SK-N-SH (cell line): ENCODE data around the gene PSMG4. TPM values are rescaled to one million over a fixed set of nuclear protein-coding genes. Genes with fewer than 3 reads are reported as not detected.

Experiments used
- CTCF ChIA-PET: fragments of 300-600, 350-600 bp; formaldehyde crosslinking; extraction: SDS; loops from one replicate; lab custom pipeline; 2021; lab: Yijun Ruan, JAX
- POLR2A ChIA-PET: fragments of 350-600 bp; sonication (Branson Sonifier 250); formaldehyde crosslinking; extraction: SDS; loops from one replicate; lab custom pipeline; 2020; ENCODE audit warnings: antibody characterized with exemption, inconsistent platforms; lab: Yijun Ruan, JAX
- DNase-seq: peaks from one replicate; pipeline ENCODE4 v3.0.0; 2012
- H2AFZ ChIP-seq: fragments of 200-600 bp; sonication (generic); 2 replicates; pipeline ENCODE4 v1.8.1; 2016; ENCODE audit warnings: antibody characterized with exemption, mild to moderate bottlenecking, low read depth
- H3F3A ChIP-seq: fragments of 200-600 bp; sonication (generic); replicated peaks from 2 replicates; pipeline ENCODE3; 2016; ENCODE audit warnings: antibody characterized with exemption, mild to moderate bottlenecking; ENCODE audit not compliant: insufficient read depth
- H3K27ac ChIP-seq, 2 experiments: fragments of 200-500 bp in 1 of 2; fragments of 200-600 bp in 1 of 2; sonication (Bioruptor generic) in 1 of 2; sonication (generic), shearing (Covaris generic) in 1 of 2; 2 replicates each; pipeline versions ENCODE4 v1.5.1 to v1.6.1; 2014 to 2016; ENCODE audit warnings: low read depth in 2 of 2, inconsistent platforms in 1 of 2, low read length in 1 of 2, mild to moderate bottlenecking in 1 of 2, mixed read lengths in 1 of 2
- H3K27me3 ChIP-seq: fragments of 200-600 bp; sonication (generic), shearing (Covaris generic); 2 replicates; pipeline ENCODE4 v1.6.1; 2016; ENCODE audit warnings: mixed run types; ENCODE audit not compliant: insufficient read depth
- H3K36me3 ChIP-seq, 2 experiments: fragments of 200-500 bp in 1 of 2; fragments of 200-600 bp in 1 of 2; sonication (Bioruptor generic) in 1 of 2; sonication (generic) in 1 of 2; replicated peaks in 1 of 2; 2 replicates each; pipeline versions ENCODE3 to v1.5.1; 2014 to 2016; ENCODE audit warnings: low read length in 1 of 2, mild to moderate bottlenecking in 1 of 2; ENCODE audit not compliant: insufficient read depth in 2 of 2, control insufficient read depth in 1 of 2
- H3K4me1 ChIP-seq, 2 experiments: fragments of 200-500 bp in 1 of 2; fragments of 200-600 bp in 1 of 2; sonication (Bioruptor generic) in 1 of 2; sonication (generic), shearing (Covaris generic) in 1 of 2; 2 replicates each; pipeline versions ENCODE4 v1.5.1 to v1.6.1; 2014 to 2016; ENCODE audit warnings: low read depth in 1 of 2, low read length in 1 of 2, mixed run types in 1 of 2; ENCODE audit not compliant: insufficient read depth in 2 of 2, control insufficient read depth in 1 of 2
- H3K4me2 ChIP-seq: fragments of 200-600 bp; sonication (generic), shearing (Covaris generic); 2 replicates; pipeline ENCODE4 v1.6.1; 2017; ENCODE audit warnings: mixed run types
- H3K4me3 ChIP-seq, 2 experiments: fragments of 200-500 bp in 1 of 2; fragments of 200-600 bp in 1 of 2; sonication (Bioruptor generic) in 1 of 2; sonication (generic), shearing (Covaris generic) in 1 of 2; 2 replicates each; pipeline versions ENCODE4 v1.5.1 to v1.8.1; 2014 to 2016; ENCODE audit warnings: low read depth in 2 of 2, inconsistent platforms in 1 of 2, low read length in 1 of 2, mild to moderate bottlenecking in 1 of 2, mixed read lengths in 1 of 2, moderate library complexity in 1 of 2
- H3K79me2 ChIP-seq: fragments of 200-600 bp; sonication (generic); 2 replicates; pipeline ENCODE4 v1.8.1; 2017; ENCODE audit warnings: mild to moderate bottlenecking; ENCODE audit not compliant: insufficient read depth
- H3K9ac ChIP-seq: fragments of 200-600 bp; sonication (generic); 2 replicates; pipeline ENCODE4 v1.6.1; 2017; ENCODE audit warnings: mixed run types
- H3K9me2 ChIP-seq: fragments of 200-600 bp; sonication (generic); 2 replicates; pipeline ENCODE4 v1.6.1; 2017; ENCODE audit warnings: mixed run types
- H3K9me3 ChIP-seq: fragments of 200-600 bp; sonication (generic); 2 replicates; pipeline ENCODE4 v1.6.1; 2017; ENCODE audit warnings: mixed run types, mild to moderate bottlenecking, moderate library complexity
- H4K20me1 ChIP-seq: fragments of 200-600 bp; sonication (generic); 2 replicates; pipeline ENCODE4 v1.6.1; 2017; ENCODE audit warnings: mild to moderate bottlenecking, mixed run types; ENCODE audit not compliant: insufficient read depth
- CHD2 ChIP-seq: fragments of 150-350 bp; IDR thresholded peaks from 2 replicates; pipeline ENCODE4 v1.6.1; 2018; ENCODE audit warnings: low read length; ENCODE audit not compliant: partially characterized antibody
- ELF1 ChIP-seq: IDR thresholded peaks from 2 replicates; pipeline ENCODE4 v1.4.0; 2012
- EZH2phosphoT487 ChIP-seq: fragments of 200-600 bp; sonication (generic); IDR thresholded peaks from 2 replicates; pipeline ENCODE4 v1.6.1; 2017; ENCODE audit warnings: low read depth, mixed run types, mild to moderate bottlenecking, antibody characterized with exemption, moderate library complexity, borderline replicate concordance
- FOSL2 ChIP-seq: IDR thresholded peaks from 2 replicates; pipeline ENCODE4 v1.4.0; 2012; ENCODE audit warnings: low read depth, mild to moderate bottlenecking, moderate library complexity, borderline replicate concordance
- GABPA ChIP-seq: IDR thresholded peaks from 2 replicates; pipeline ENCODE4 v1.4.0; 2012; ENCODE audit warnings: low read depth, mild to moderate bottlenecking
- NFIC ChIP-seq: IDR thresholded peaks from 2 replicates; pipeline ENCODE4 v1.4.0; 2012; ENCODE audit warnings: borderline replicate concordance
- PBX3 ChIP-seq: IDR thresholded peaks from 2 replicates; pipeline ENCODE4; 2012
- SIN3A ChIP-seq: IDR thresholded peaks from 2 replicates; pipeline ENCODE4 v1.6.1; 2012; ENCODE audit warnings: low read depth, mild to moderate bottlenecking, low read length, moderate library complexity, borderline replicate concordance
- USF2 ChIP-seq: fragments of 150-350 bp; IDR thresholded peaks from 2 replicates; pipeline ENCODE4 v1.6.1; 2017; ENCODE audit warnings: antibody characterized with exemption, low read length, low read depth, borderline replicate concordance
- WGBS: methylation state at CpG from one replicate; pipeline ENCODE4 v1.1.6; 2017; ENCODE audit warnings: low lambda C conversion rate; 5-methylcytosine and 5-hydroxymethylcytosine counted together
- polyA plus RNA-seq, 3 experiments: library from polyadenylated mRNA; depleted of rRNA; stranded (reverse); fragments of >200 nt; gene quantifications; 2 replicates each; pipeline ENCODE4 v1.2.3, GENCODE V29; 2012

The PSMG4 gene
- polyA plus RNA-seq, 1 of the 3 experiments (the other 2 are of a cell fraction): 61.3 TPM

GRCh38 chr6:3278691-3279090 lies 19.9 kb downstream of the PSMG4 start:
- no peaks in the 10 kb centered on the region for H3K27me3 ChIP-seq
- POLR2A ChIA-PET: no interaction called here
- H2AFZ ChIP-seq: no peak overlapping the region
- H3K4me1 ChIP-seq: peaks cover 14% of the 10 kb centered on the region in 2 experiments; a peak in 2 of 4 replicates
- no peak for TF ChIP-seq NFIC
- TF ChIP-seq EZH2phosphoT487: no peak
- no peak for TF ChIP-seq CHD2
- no peak for TF ChIP-seq USF2
- TF ChIP-seq, all 33 proteins: peak for 0
- Histone ChIP-seq H3K9ac (no peak overlapping the region), H3K4me3 (no peak overlapping the region), H3K9me2 (no peaks in the 10 kb centered on the region), H4K20me1 (peaks cover 8% of the 10 kb centered on the region; the same call in 1 of the 2 replicates), H3K4me2 (no peak overlapping the region), H3K9me3 (no peaks in the 10 kb centered on the region), H3K27ac (no peak overlapping the region), H3K79me2 (no peaks in the 10 kb centered on the region), H3F3A (peaks cover 3% of the 10 kb centered on the region), H3K36me3 (peaks cover 0 to 3% of the 10 kb centered on the region in 2 experiments)
- CTCF ChIA-PET: interaction anchor here (1.1 to 7.2 kb wide), 4 partner anchors 8 to 899 kb away, joined by 3 to 158 read pairs (median 7); no protein-coding TSS in a partner anchor
- WGBS: 48% methylated on average over 4 of the region's 4 CpGs
- DNase-seq: no peak

GRCh38 chr6:3280091-3280490 lies 21.3 kb downstream of the PSMG4 start:
- Histone ChIP-seq H3K27ac (no peak overlapping the region), H4K20me1 (peaks cover 8% of the 10 kb centered on the region; the same call in 1 of the 2 replicates), H3K9me2 (no peaks in the 10 kb centered on the region), H3K27me3 (no peaks in the 10 kb centered on the region), H3F3A (peaks cover 3% of the 10 kb centered on the region), H3K9me3 (no peaks in the 10 kb centered on the region), H3K79me2 (no peaks in the 10 kb centered on the region), H3K4me3 (no peak overlapping the region), H3K4me2 (no peak overlapping the region), H2AFZ (no peak overlapping the region), H3K4me1 (peaks cover 14 to 21% of the 10 kb centered on the region in 2 experiments; a peak in 2 of 4 replicates), H3K9ac (no peak overlapping the region), H3K36me3 (no peaks in the 10 kb centered on the region)
- POLR2A ChIA-PET: no interaction called here
- CTCF ChIA-PET: interaction anchor here (0.6 to 7.2 kb wide), 35 partner anchors 9 to 739 kb away, joined by 3 to 158 read pairs (median 4); no protein-coding TSS in a partner anchor
- 78% methylated on average over 11 of the region's 14 CpGs for WGBS
- no peak for TF ChIP-seq FOSL2
- TF ChIP-seq ELF1: no peak
- no peak for TF ChIP-seq PBX3
- TF ChIP-seq GABPA: no peak
- TF ChIP-seq SIN3A: no peak
- no peak for DNase-seq
